T-cell (primary cell): Measurements from ENCODE around the gene TMEM164. TPM values are rescaled to one million over a fixed set of nuclear protein-coding genes. Genes with fewer than 3 reads are reported as not detected.

Source experiments
- ATAC-seq, 4 experiments: fragments of 200-7000 bp in 3 of 4; fragments of 150-1000 bp in 1 of 4; cut with Tn5 transposase; replicated peaks in 1 of 4; 1 replicate in 3 of 4; 2 replicates in 1 of 4; pipeline ENCODE4 v1.10.0; 2021; ENCODE audit warnings: moderate library complexity in 3 of 4, mild to moderate bottlenecking in 2 of 4, moderate number of reproducible peaks in 1 of 4
- CTCF ChIA-PET, 2 donors: fragments of 300-600 bp; sonication (Branson Sonifier 250); formaldehyde crosslinking; loops; one replicate each; lab custom pipeline; 2022; ENCODE audit warnings: antibody characterized with exemption in 2 of 2; lab: Charles Lee
- POLR2A ChIA-PET, 2 donors: fragments of 300-600 bp; sonication (Branson Sonifier 250); formaldehyde crosslinking; loops; one replicate each; lab custom pipeline; 2022; ENCODE audit warnings: antibody characterized with exemption in 2 of 2; lab: Charles Lee
- DNase-seq, 35 experiments: peaks; one replicate each; pipeline versions ENCODE4 v3.0.0 to v3.0.0-alpha.2; 2013 to 2023
- H3K27ac ChIP-seq: one replicate; pipeline ENCODE4 v1.5.1; 2013; ENCODE audit warnings: low read length
- H3K27me3 ChIP-seq, 2 experiments: replicated peaks in 1 of 2; 1 replicate in 1 of 2; 2 replicates in 1 of 2; pipeline versions ENCODE4 v1.6.1 to v1.7.0; 2013; ENCODE audit warnings: low read length in 1 of 2, mixed read lengths in 1 of 2; ENCODE audit not compliant: control insufficient read depth in 2 of 2, insufficient read depth in 2 of 2; ENCODE audit errors: extremely low read depth in 1 of 2
- H3K36me3 ChIP-seq, 2 donors: 1 replicate in 1 of 2; 2 replicates in 1 of 2; pipeline versions ENCODE4 v1.6.1 to v1.7.0; 2013; ENCODE audit warnings: low read length in 1 of 2; ENCODE audit not compliant: control insufficient read depth in 2 of 2, insufficient read depth in 1 of 2; ENCODE audit errors: extremely low read depth in 1 of 2
- H3K4me1 ChIP-seq, 2 experiments: 1 replicate in 1 of 2; 2 replicates in 1 of 2; pipeline versions ENCODE4 v1.6.1 to v1.7.0; 2013; ENCODE audit warnings: low read length in 2 of 2, mixed read lengths in 1 of 2; ENCODE audit not compliant: insufficient read depth in 2 of 2, control insufficient read depth in 1 of 2; ENCODE audit errors: extremely low read depth in 1 of 2
- H3K4me3 ChIP-seq, 2 donors: 1 replicate in 1 of 2; 2 replicates in 1 of 2; pipeline versions ENCODE4 v1.5.1 to v1.7.0; 2013; ENCODE audit warnings: mild to moderate bottlenecking in 2 of 2, low read length in 1 of 2, moderate library complexity in 1 of 2; ENCODE audit not compliant: control insufficient read depth in 1 of 2; ENCODE audit errors: extremely low read depth in 1 of 2
- H3K9me3 ChIP-seq: 2 replicates; pipeline ENCODE4 v1.7.0; 2013
- H3K27ac Mint-ChIP-seq, 2 donors: one replicate each; pipeline ENCODE4 v1.8.0; 2020 to 2021; ENCODE audit warnings: mild to moderate bottlenecking in 2 of 2, mixed read lengths in 2 of 2
- H3K27me3 Mint-ChIP-seq, 2 donors: one replicate each; pipeline ENCODE4 v1.8.0; 2021 to 2022; ENCODE audit warnings: mixed read lengths in 2 of 2
- H3K36me3 Mint-ChIP-seq: one replicate; pipeline ENCODE4 v1.8.0; 2021; ENCODE audit warnings: mixed read lengths
- H3K4me1 Mint-ChIP-seq, 3 donors: one replicate each; pipeline ENCODE4 v1.8.0; 2020 to 2022; ENCODE audit warnings: mixed read lengths in 3 of 3, mild to moderate bottlenecking in 1 of 3
- H3K4me3 Mint-ChIP-seq, 3 donors: one replicate each; pipeline ENCODE4 v1.8.0; 2020 to 2022; ENCODE audit warnings: mild to moderate bottlenecking in 3 of 3, mixed read lengths in 3 of 3, moderate library complexity in 3 of 3
- H3K9me3 Mint-ChIP-seq, 3 donors: one replicate each; pipeline ENCODE4 v1.8.0; 2020 to 2022; ENCODE audit warnings: mixed read lengths in 3 of 3
- WGBS: methylation state at CpG from one replicate; pipeline ENCODE4 v1.1.5; 2013; ENCODE audit warnings: missing lambda C conversion rate; ENCODE audit not compliant: insufficient coverage; 5-methylcytosine and 5-hydroxymethylcytosine counted together
- total RNA-seq, 35 experiments: library from RNA in 6 of 35; stranded (reverse) in 6 of 35; fragments of 120-200 nt in 1 of 35; gene quantifications; one replicate each; pipeline versions ENCODE4 v1.2.1 to v1.2.4 and lab custom pipeline; 2013 to 2026

The TMEM164 gene
- total RNA-seq, 5 donors from 2014 or later (not counting 1 experiment from before 2014, with no cell fraction given) = 16.9 to 20.6 (median 19.8) TPM

DNA sequence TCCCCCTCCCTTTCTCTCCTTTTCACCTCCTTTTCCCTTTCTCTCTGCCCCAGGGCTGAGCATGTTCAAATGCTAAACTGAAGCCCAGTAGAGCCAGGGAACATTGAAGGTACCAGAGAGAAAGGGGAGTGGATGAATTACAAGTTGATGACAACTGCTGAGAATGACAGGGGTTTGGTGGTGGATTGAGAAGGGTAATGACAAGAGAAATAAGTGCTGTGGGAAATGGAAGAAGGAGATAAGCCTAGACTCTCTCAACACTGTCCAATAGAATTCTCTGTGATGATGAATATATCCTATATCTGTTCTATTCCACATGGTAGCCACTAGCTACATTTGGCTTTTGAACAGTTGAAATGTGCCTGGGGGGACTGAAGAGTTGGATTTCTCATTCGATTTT is 154.5 kb downstream of the TMEM164 start:
- Mint-ChIP-seq H3K27me3 (peaks cover 0 to 19% of the 10 kb centered on the region in 2 donors), H3K4me3 (no peak overlapping the region), H3K9me3 (no peaks in the 10 kb centered on the region), H3K4me1 (peaks cover 7 to 14% (median 7%) of the 10 kb centered on the region in 3 donors), H3K36me3 (peaks cover 4% of the 10 kb centered on the region), H3K27ac (no peak overlapping the region)
- H3K27me3 ChIP-seq = no peaks in the 10 kb centered on the region
- 100% methylated on average over 1 of the region's 1 CpG for WGBS
- CTCF ChIA-PET = interaction anchor here (0.7 to 4.8 kb wide), 12 partner anchors 8 to 581 kb away, joined by 3 to 31 read pairs (median 5); no protein-coding TSS in a partner anchor
- H3K4me1 ChIP-seq = peaks cover 0 to 3% of the 10 kb centered on the region in 2 experiments
- no peak overlapping the region for H3K4me3 ChIP-seq
- DNase-seq (no peak), ATAC-seq (no peak)
- no peak overlapping the region for H3K27ac ChIP-seq
- no peaks in the 10 kb centered on the region for H3K9me3 ChIP-seq
- POLR2A ChIA-PET = no interaction called here
- H3K36me3 ChIP-seq = no peaks in the 10 kb centered on the region

DNA sequence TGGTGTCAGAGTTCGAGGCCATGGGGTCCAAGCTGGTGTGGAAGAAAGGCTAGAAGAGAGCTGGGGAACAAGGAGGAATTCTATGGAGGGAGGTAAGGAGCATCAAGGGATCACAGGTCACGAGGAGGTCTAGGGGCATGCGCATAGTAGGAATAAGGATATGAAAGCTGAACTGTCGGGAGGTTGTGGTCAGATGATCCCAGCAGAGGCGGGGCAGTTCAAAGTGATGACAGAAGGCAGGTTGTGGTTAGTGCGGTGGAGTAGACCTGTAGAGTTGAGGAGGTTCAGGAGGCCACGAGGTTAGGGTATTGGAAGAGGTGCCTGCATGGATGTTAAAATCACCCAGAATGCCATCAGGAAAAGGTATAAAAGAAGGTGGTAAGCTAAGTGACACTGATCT is 156.3 kb downstream of the TMEM164 start:
- no peaks in the 10 kb centered on the region for H3K9me3 Mint-ChIP-seq
- ChIA-PET POLR2A (no interaction called here), CTCF (interaction anchor here (0.7 to 5.1 kb wide), 10 partner anchors 11 to 259 kb away, joined by 3 to 38 read pairs (median 6); no protein-coding TSS in a partner anchor)
- peaks cover 7 to 14% (median 7%) of the 10 kb centered on the region in 3 donors for H3K4me1 Mint-ChIP-seq
- peaks cover 0 to 19% of the 10 kb centered on the region in 2 donors for H3K27me3 Mint-ChIP-seq
- 41% methylated on average over 4 of the region's 7 CpGs for WGBS
- no peaks in the 10 kb centered on the region for H3K36me3 ChIP-seq
- H3K36me3 Mint-ChIP-seq = no peaks in the 10 kb centered on the region
- no peak overlapping the region for H3K27ac ChIP-seq
- no peak overlapping the region for H3K4me3 Mint-ChIP-seq
- H3K9me3 ChIP-seq = no peaks in the 10 kb centered on the region
- peaks cover 0 to 3% of the 10 kb centered on the region in 2 experiments for H3K4me1 ChIP-seq
- peak overlapping the region; percentile 11 to 38 for H3K27ac Mint-ChIP-seq
- DNase-seq (peak in 1 of 35 experiments; percentile 0), ATAC-seq (no peak)
- no peaks in the 10 kb centered on the region for H3K27me3 ChIP-seq
- no peak overlapping the region for H3K4me3 ChIP-seq

DNA sequence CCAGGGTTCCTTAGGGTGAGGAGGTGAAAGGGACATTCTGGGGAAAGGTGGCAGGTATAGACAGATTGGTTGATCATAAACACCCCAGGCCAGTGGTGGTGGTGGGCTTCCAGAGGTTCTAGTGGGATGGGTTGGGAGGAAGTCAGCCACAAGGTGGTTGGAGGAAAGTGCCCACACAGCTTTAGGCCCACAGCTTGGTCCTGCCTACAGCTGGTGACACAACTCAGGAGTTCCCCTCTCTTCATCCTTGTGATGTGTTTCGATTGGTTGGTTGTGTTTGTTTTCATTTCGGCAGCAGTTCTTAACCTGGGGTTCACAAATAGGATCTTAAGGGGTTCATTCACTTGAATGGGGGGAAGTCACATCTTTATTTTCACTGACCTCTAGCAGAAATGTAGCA is 157.0 kb downstream of the TMEM164 start:
- Mint-ChIP-seq H3K36me3 (no peaks in the 10 kb centered on the region), H3K9me3 (no peaks in the 10 kb centered on the region), H3K27me3 (peaks cover 0 to 19% of the 10 kb centered on the region in 2 donors), H3K4me1 (peaks cover 7 to 14% (median 7%) of the 10 kb centered on the region in 3 donors), H3K4me3 (no peak overlapping the region), H3K27ac (no peak overlapping the region)
- CTCF ChIA-PET = interaction anchor here (0.6 to 5.1 kb wide), 18 partner anchors 10 to 428 kb away, joined by 3 to 38 read pairs (median 6); no protein-coding TSS in a partner anchor
- H3K4me3 ChIP-seq = no peak overlapping the region
- no peaks in the 10 kb centered on the region for H3K9me3 ChIP-seq
- no peaks in the 10 kb centered on the region for H3K27me3 ChIP-seq
- peaks cover 0 to 3% of the 10 kb centered on the region in 2 experiments for H3K4me1 ChIP-seq
- no peak for ATAC-seq
- H3K27ac ChIP-seq = no peak overlapping the region
- POLR2A ChIA-PET = interaction anchor here in 1 of 2 donors (1.1 kb wide), 1 partner anchor 148 kb away, joined by 5 read pairs; no protein-coding TSS in a partner anchor
- no CpG with 5 or more reads among the region's 2 CpGs for WGBS
- H3K36me3 ChIP-seq = no peaks in the 10 kb centered on the region
- DNase-seq = no peak

DNA sequence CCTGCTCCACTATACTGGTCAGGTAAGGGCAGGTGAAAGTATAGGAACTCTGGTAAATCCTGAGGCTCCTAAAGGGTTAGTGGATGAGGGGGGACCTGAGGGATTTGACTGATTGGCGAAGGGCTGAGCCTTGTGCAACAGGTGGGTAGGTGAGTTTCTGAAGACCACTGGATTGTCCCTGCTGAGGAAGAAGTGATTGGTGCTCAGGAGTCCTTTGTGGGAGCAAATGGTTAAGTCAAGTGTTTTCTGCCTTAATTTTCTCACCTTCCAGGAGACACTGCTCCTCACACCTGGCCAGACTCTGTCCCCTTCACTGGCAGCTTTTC is 158.4 kb downstream of the TMEM164 start:
- H3K27ac Mint-ChIP-seq = no peak overlapping the region
- no CpG with 5 or more reads among the region's 1 CpG for WGBS
- peaks cover 7 to 14% (median 7%) of the 10 kb centered on the region in 3 donors for H3K4me1 Mint-ChIP-seq
- no peak overlapping the region for H3K4me3 Mint-ChIP-seq
- POLR2A ChIA-PET = no interaction called here
- Histone ChIP-seq H3K9me3 (no peaks in the 10 kb centered on the region), H3K27me3 (no peaks in the 10 kb centered on the region), H3K4me1 (peaks cover 0 to 3% of the 10 kb centered on the region in 2 experiments), H3K4me3 (no peak overlapping the region), H3K27ac (no peak overlapping the region), H3K36me3 (no peaks in the 10 kb centered on the region)
- DNase-seq (no peak), ATAC-seq (no peak)
- CTCF ChIA-PET = interaction anchor here (0.9 to 5.1 kb wide), 14 partner anchors 11 to 266 kb away, joined by 3 to 38 read pairs (median 5); no protein-coding TSS in a partner anchor
- no peaks in the 10 kb centered on the region for H3K36me3 Mint-ChIP-seq
- H3K9me3 Mint-ChIP-seq = no peaks in the 10 kb centered on the region
- H3K27me3 Mint-ChIP-seq = peaks cover 0 to 12% of the 10 kb centered on the region in 2 donors

DNA sequence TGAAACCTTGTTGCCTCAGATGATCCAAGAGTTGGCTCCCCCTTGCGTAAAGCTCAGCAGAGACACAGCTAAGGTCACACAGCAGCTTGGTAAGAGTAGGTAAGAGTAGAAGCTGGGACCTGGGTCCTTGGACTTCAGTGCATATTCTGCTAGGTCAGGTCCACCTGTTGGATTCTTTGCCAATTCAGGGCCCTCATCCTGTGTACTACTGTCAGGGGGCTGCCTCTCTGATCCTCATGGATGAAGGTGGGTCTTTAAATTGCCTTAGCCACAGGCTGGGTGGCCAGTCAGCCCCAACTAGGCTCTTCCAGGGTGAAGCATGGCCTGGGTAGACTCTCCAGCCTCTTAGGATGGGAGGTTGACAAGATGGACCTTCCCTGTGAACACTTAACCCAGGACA is 159.2 kb downstream of the TMEM164 start:
- no CpG with 5 or more reads among the region's 1 CpG for WGBS
- ChIA-PET POLR2A (no interaction called here), CTCF (interaction anchor here (1.5 to 5.1 kb wide), 4 partner anchors 15 to 250 kb away, joined by 6 to 38 read pairs (median 26); no protein-coding TSS in a partner anchor)
- peaks cover 7 to 14% (median 7%) of the 10 kb centered on the region in 3 donors for H3K4me1 Mint-ChIP-seq
- no peak overlapping the region for H3K4me3 Mint-ChIP-seq
- Histone ChIP-seq H3K4me1 (peaks cover 0 to 3% of the 10 kb centered on the region in 2 experiments), H3K27ac (no peak overlapping the region), H3K27me3 (no peaks in the 10 kb centered on the region), H3K4me3 (no peak overlapping the region), H3K36me3 (no peaks in the 10 kb centered on the region), H3K9me3 (no peaks in the 10 kb centered on the region)
- H3K9me3 Mint-ChIP-seq = no peaks in the 10 kb centered on the region
- H3K27ac Mint-ChIP-seq = no peak overlapping the region
- ATAC-seq = no peak
- H3K36me3 Mint-ChIP-seq = no peaks in the 10 kb centered on the region
- H3K27me3 Mint-ChIP-seq = peaks cover 0 to 5% of the 10 kb centered on the region in 2 donors
- no peak for DNase-seq

DNA sequence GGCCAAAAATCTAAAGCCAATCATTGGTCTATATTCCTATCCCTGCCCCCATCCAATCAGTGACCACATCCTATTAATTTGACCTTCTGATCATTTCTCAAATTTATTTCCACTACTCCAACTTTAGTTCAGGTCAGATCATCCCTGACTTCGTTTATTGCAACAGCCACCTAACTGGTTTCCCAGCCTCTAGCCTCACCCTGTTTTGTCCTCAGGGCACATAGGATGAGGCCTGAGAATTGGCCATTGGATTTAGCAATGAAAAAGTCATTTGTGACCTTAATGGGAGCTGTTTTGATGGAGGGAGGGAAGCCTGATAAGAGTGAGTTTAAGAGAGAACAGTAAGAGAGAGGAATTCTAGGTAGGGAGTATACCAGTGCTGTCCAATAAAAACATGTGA is 160.0 kb downstream of the TMEM164 start:
- no peak overlapping the region for H3K4me3 Mint-ChIP-seq
- H3K36me3 Mint-ChIP-seq = no peaks in the 10 kb centered on the region
- H3K27ac ChIP-seq = no peak overlapping the region
- H3K9me3 ChIP-seq = no peaks in the 10 kb centered on the region
- H3K4me3 ChIP-seq = no peak overlapping the region
- H3K9me3 Mint-ChIP-seq = no peaks in the 10 kb centered on the region
- no peak overlapping the region for H3K27ac Mint-ChIP-seq
- CTCF ChIA-PET = interaction anchor here in 1 of 2 donors (1.1 to 5.1 kb wide), 3 partner anchors 13 to 246 kb away, joined by 3 to 38 read pairs (median 6); no protein-coding TSS in a partner anchor
- POLR2A ChIA-PET = no interaction called here
- H3K4me1 Mint-ChIP-seq = peaks cover 7 to 20% (median 7%) of the 10 kb centered on the region in 3 donors
- H3K4me1 ChIP-seq = peaks cover 0 to 6% of the 10 kb centered on the region in 2 experiments
- ATAC-seq (no peak), DNase-seq (no peak)
- H3K27me3 ChIP-seq = no peaks in the 10 kb centered on the region
- no peaks in the 10 kb centered on the region for H3K27me3 Mint-ChIP-seq
- no CpG with 5 or more reads among the region's 1 CpG for WGBS
- no peaks in the 10 kb centered on the region for H3K36me3 ChIP-seq
